Measurements from ENCODE around the gene SMAD5.

Gene SMAD5

DNA sequence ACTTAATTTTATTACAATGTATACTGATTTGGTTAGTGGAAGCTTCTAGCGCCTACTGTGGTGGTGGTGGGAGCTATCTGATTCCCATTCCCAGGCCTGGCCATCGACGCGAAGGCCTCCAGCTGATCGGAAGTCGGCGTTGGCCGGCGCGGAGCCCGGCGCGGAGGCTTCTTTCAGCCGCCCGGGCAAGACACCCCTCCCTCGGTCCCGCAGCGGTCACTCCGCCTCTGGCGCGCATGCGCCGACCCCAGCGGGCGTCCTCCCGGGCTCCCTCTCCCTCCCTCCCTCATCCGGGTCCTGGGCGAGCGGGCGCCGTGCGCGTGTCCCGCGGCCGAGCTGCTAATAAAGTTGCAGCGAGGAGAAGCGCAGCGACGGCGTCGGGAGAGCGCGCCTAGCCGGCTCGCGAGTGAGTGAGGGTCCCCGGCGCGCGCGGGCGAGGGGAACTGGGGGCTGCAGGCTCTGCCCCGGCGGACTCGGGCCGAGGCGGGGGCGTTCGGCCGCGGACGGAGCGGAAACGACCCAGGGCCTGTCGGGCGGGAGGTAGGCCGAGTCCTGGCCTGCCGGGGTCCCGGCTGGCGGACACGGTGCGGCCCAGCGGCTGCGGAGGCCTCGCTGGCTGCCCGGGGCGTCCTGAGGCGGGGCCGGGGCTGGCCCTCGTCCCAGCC is at the start of gene SMAD5:
Gene SMAD5 (plus strand): TSS at position 289 of the 665 bp plus-strand sequence. CDS start 20,916 bp downstream, outside the sequence.
- peak within 1 kb of the TSS; percentile 90 for H3K4me3 ChIP-seq (ENCODE audit: low read depth, low read length)
- TF ChIP-seq, protein P1, sequence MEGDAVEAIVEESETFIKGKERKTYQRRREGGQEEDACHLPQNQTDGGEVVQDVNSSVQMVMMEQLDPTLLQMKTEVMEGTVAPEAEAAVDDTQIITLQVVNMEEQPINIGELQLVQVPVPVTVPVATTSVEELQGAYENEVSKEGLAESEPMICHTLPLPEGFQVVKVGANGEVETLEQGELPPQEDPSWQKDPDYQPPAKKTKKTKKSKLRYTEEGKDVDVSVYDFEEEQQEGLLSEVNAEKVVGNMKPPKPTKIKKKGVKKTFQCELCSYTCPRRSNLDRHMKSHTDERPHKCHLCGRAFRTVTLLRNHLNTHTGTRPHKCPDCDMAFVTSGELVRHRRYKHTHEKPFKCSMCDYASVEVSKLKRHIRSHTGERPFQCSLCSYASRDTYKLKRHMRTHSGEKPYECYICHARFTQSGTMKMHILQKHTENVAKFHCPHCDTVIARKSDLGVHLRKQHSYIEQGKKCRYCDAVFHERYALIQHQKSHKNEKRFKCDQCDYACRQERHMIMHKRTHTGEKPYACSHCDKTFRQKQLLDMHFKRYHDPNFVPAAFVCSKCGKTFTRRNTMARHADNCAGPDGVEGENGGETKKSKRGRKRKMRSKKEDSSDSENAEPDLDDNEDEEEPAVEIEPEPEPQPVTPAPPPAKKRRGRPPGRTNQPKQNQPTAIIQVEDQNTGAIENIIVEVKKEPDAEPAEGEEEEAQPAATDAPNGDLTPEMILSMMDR (IDR thresholded peaks at IDR 0.05; ENCODE audit: low read depth, low read length) = no peak

DNA sequence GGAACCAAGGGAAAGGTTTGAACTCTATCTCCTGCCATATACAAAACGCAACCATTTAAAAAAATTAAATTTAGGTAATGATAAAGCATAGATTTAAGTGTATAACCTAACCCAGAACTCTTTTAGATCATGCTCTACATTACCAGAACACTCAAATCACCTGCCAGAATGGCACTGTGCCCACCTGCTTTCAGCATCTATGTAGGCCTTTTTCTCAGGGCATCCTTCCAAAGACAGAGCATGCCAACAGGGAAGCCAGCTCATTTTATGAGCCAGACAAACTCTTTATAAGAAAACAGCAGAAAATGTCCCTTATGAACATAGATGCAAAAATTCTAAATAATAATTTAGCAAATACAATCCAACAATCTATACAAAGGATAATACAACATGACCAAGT is 47.9 kb upstream of the SMAD5 start:
- TF ChIP-seq, protein P1 (IDR thresholded peaks at IDR 0.05; ENCODE audit: low read depth, low read length) = no peak
- H3K4me3 ChIP-seq (ENCODE audit: low read depth, low read length) = no peak overlapping the region

DNA sequence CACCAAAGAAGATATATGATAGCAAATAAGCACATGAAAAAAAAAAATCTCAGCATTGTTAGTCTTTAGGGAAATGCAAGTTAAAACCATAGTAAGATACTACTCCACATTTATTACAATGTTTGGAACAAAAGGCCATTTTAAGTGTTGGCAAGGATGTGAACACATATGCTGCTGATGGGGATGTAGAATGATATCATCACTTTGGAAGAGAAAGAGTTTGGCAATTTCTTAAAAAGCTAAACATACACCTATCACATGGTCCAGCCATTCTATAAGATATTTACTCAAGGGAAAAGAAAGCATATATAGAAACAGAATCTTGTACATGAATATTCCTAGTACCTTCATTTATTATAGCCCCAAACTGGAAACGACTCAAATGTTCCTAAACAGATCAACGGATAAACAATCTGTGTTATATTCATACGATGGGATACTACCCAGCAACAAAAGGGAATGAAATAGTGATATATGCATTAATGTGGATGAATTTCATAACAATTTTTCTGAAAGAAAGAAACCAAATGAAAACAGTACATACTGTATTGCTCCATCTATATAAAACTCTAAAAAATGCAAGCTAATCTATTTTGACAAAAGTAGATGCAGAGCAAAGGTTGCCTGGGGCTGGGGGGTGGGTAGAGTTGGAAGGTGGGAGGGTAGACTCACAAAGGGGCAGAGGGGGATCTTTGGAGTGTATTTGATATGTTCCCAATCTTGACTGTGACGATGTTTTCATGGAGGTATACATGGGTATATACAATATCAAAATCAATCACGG is 45.7 kb upstream of the SMAD5 start:
- TF ChIP-seq, protein P1 (IDR thresholded peaks at IDR 0.05; ENCODE audit: low read depth, low read length) = no peak
- H3K4me3 ChIP-seq (ENCODE audit: low read depth, low read length) = no peak overlapping the region

DNA sequence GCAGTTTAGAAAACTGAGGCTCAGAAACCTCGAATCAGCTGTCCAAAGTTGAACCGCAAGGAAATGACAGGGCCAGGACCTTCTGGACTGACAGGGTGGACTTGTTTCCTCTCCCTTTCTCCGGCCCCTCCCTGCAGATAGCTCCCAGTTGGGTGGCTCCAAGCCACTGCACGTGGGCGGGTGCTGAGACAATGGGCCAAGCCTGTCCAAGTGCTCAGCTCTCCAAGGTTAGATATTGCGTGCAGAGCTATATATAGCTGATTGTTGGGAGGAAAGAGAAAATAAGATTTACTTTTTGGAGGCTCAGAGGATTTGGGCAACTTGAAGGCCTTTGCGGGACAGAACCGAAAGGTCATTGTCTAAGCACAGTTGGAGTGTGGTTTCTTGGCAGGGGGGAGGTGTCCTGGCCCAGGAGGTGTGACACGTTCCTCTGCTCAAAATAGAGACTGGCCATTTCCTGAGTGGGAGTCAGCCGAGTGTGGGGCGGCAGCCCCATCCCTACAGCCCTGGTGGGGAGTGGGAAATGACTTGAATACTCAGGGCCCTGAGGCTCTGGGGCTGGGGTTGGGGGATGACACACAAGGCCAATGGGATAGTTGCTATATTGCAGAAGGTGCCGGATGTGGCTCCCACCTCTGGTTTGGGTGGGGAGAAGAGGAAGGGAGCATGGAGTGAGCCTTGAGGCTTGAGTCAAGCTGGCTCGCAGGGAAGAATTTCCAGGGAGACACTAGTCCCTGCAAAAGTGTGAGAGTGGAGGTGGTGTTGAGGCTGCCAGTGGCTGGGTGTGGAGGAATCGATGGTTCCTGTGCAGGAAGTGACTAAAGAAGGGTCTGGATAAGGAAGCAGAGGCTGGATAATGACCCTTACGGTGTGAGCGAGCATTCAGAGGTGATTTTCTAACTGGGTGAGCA is 44.4 kb upstream of the SMAD5 start:
- H3K4me3 ChIP-seq (ENCODE audit: low read depth, low read length) = no peak overlapping the region
- TF ChIP-seq, protein P1 (IDR thresholded peaks at IDR 0.05; ENCODE audit: low read depth, low read length) = no peak

DNA sequence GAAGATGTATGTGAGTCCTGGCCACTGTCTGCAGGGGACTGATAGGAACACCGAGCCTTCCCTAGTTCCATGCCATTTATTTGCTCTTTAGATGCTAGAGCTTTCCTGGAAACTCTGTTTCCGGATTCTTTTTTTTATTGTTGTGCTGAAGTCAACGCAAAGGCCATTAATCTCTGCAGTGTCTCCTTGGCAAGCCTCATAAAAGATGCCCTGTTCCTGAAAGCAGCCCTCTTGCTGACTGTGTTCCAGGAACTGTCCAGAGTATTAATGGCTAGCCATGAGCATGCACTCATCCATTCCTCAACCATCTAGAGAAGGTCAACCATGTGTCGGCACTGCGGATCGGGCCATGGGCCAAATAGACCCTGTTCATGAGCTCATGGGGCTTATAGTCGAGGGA is 42.9 kb upstream of the SMAD5 start:
- TF ChIP-seq, protein P1 (IDR thresholded peaks at IDR 0.05; ENCODE audit: low read depth, low read length) = no peak
- H3K4me3 ChIP-seq (ENCODE audit: low read depth, low read length) = no peak overlapping the region

DNA sequence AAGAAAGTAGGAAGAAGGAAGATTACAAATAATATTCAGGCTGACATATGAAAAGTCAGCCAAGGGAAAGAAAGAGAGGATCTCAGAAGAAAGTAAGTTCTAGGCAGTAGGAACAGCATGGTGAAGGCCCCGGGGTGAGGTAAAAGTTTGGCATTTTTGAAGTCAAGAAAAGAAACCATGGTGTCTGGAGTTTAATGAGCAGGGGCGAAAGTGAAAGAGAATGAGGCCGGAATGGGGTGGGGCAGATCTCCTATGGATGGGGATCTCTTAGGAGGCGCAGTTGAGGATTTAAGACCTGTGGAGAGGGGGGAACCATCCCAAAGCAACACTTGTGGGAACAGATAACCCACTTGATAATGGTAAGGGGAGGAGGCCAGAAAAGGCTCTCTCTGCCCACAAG is 42.3 kb upstream of the SMAD5 start:
- no peak overlapping the region for H3K4me3 ChIP-seq (ENCODE audit: low read depth, low read length)
- TF ChIP-seq, protein P1 (IDR thresholded peaks at IDR 0.05; ENCODE audit: low read depth, low read length) = no peak
